Ascending aorta (tissue), 2 donors: ENCODE data around the gene NRP2. TPM values are rescaled to one million over a fixed set of nuclear protein-coding genes. Genes with fewer than 3 reads are reported as not detected.

ENCODE experiments used
- DNase-seq, 2 donors: peaks; one replicate each; pipeline ENCODE4 v3.0.0-alpha.2; 2019; ENCODE audit warnings: low spot score in 2 of 2
- H3K27ac ChIP-seq, 2 donors: fragments of 200-600 bp; sonication (generic); one replicate each; pipeline ENCODE4 v1.5.1; 2016 to 2017; ENCODE audit warnings: mild to moderate bottlenecking in 1 of 2
- H3K27me3 ChIP-seq: fragments of 200-600 bp; sonication (generic); one replicate; pipeline ENCODE4 v1.5.1; 2017
- H3K36me3 ChIP-seq, 2 donors: fragments of 200-600 bp; sonication (generic); one replicate each; pipeline ENCODE4 v1.5.1; 2016
- H3K4me1 ChIP-seq, 2 donors: fragments of 200-600 bp; sonication (generic); one replicate each; pipeline ENCODE4 v1.5.1; 2016 to 2017; ENCODE audit warnings: mild to moderate bottlenecking in 1 of 2
- H3K4me3 ChIP-seq, 2 donors: fragments of 200-600 bp; sonication (generic); one replicate each; pipeline ENCODE4 v1.5.1; 2016 to 2017; ENCODE audit warnings: mild to moderate bottlenecking in 1 of 2
- H3K9me3 ChIP-seq, 2 donors: fragments of 200-600 bp; sonication (generic); one replicate each; pipeline ENCODE4 v1.5.1; 2016
- intact Hi-C: fragments of 100-400 bp; cut with DNase I; formaldehyde crosslinking; loops from one replicate; pipeline ENCODE4 v1.15.1; 2023
- total RNA-seq: library from RNA; depleted of rRNA; stranded (reverse); fragments of >200 nt; gene quantifications from one replicate; pipeline ENCODE4 v1.1.0, GENCODE V29; 2016
- TF ChIP-seq, protein P1 (sequence below), 3 experiments: fragments of 200-600 bp in 2 of 3; fragments of 450-650 bp in 1 of 3; sonication (generic) in 2 of 3; IDR thresholded peaks; one replicate each; pipeline ENCODE4 v1.5.1; 2016 to 2019; ENCODE audit warnings: antibody characterized with exemption in 3 of 3, mild to moderate bottlenecking in 1 of 3, moderate library complexity in 1 of 3

NRP2 gene
- total RNA-seq, 1 donor from 2014 or later: 39.7 TPM

GRCh38 chr2:205781244-205781931 is 99.1 kb downstream of the NRP2 start:
- no peak overlapping the region for H3K4me3 ChIP-seq
- H3K9me3 ChIP-seq: no peaks in the 10 kb centered on the region
- H3K36me3 ChIP-seq: no peaks in the 10 kb centered on the region
- no peak for DNase-seq
- H3K27ac ChIP-seq: no peak overlapping the region
- intact Hi-C loops: loop anchor here (10.0 kb wide), 1 partner anchor 83 kb away; no protein-coding TSS in a partner anchor
- TF ChIP-seq, protein P1, sequence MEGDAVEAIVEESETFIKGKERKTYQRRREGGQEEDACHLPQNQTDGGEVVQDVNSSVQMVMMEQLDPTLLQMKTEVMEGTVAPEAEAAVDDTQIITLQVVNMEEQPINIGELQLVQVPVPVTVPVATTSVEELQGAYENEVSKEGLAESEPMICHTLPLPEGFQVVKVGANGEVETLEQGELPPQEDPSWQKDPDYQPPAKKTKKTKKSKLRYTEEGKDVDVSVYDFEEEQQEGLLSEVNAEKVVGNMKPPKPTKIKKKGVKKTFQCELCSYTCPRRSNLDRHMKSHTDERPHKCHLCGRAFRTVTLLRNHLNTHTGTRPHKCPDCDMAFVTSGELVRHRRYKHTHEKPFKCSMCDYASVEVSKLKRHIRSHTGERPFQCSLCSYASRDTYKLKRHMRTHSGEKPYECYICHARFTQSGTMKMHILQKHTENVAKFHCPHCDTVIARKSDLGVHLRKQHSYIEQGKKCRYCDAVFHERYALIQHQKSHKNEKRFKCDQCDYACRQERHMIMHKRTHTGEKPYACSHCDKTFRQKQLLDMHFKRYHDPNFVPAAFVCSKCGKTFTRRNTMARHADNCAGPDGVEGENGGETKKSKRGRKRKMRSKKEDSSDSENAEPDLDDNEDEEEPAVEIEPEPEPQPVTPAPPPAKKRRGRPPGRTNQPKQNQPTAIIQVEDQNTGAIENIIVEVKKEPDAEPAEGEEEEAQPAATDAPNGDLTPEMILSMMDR (IDR thresholded peaks at IDR 0.05): no peak
- peaks cover 0 to 4% of the 10 kb centered on the region in 2 donors for H3K4me1 ChIP-seq
- H3K27me3 ChIP-seq: no peaks in the 10 kb centered on the region

GRCh38 chr2:205782941-205783340 is 100.6 kb downstream of the NRP2 start:
- Histone ChIP-seq H3K36me3 (no peaks in the 10 kb centered on the region), H3K27ac (no peak overlapping the region), H3K9me3 (no peaks in the 10 kb centered on the region), H3K4me1 (peaks cover 0 to 4% of the 10 kb centered on the region in 2 donors), H3K27me3 (no peaks in the 10 kb centered on the region), H3K4me3 (no peak overlapping the region)
- DNase-seq: no peak
- intact Hi-C loops: loop anchor here (10.0 kb wide), 1 partner anchor 82 kb away; no protein-coding TSS in a partner anchor
- TF ChIP-seq, protein P1 (IDR thresholded peaks at IDR 0.05): no peak

DNA sequence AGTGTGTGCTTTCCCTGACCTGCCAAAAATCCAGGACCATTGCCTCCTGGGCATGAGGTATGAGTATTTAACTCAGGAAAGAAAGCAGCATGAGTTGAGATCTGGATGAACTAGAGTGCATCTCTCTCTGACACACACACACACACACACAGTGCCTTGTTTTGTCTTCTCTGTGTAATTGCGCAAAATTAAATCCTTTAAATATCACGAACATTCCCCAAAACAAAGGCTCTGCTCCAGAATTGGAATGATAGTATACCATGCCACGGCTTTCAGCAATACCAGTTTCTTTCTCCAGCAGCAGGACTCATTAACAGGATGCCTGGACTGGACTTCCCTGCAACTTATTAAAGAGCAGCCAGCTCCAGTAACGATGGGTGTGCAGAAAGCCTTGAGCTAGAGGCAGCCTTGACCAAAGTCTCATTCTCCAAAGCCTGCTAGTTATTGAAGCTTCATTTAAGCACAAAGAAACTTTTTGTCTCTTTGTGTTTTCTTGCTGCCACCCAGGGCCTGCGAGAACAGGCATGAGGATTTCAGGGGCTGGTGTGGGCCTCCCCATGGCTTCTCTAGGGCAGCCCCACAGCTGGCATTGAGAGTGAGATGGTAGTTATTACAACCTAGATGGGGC is 101.7 kb downstream of the NRP2 start:
- TF ChIP-seq, protein P1 (IDR thresholded peaks at IDR 0.05): no peak
- Histone ChIP-seq H3K27me3 (no peaks in the 10 kb centered on the region), H3K9me3 (no peaks in the 10 kb centered on the region), H3K36me3 (no peaks in the 10 kb centered on the region), H3K4me3 (no peak overlapping the region), H3K27ac (no peak overlapping the region), H3K4me1 (peaks cover 0 to 4% of the 10 kb centered on the region in 2 donors)
- intact Hi-C loops: loop anchor here (10.0 kb wide), 1 partner anchor 81 kb away; no protein-coding TSS in a partner anchor
- no peak for DNase-seq

- TF ChIP-seq, protein P1 (IDR thresholded peaks at IDR 0.05): no peak
- no peak for DNase-seq
- Histone ChIP-seq H3K36me3 (no peaks in the 10 kb centered on the region), H3K9me3 (no peaks in the 10 kb centered on the region), H3K4me3 (no peak overlapping the region), H3K27me3 (no peaks in the 10 kb centered on the region), H3K4me1 (peaks cover 0 to 4% of the 10 kb centered on the region in 2 donors), H3K27ac (no peak overlapping the region)
- intact Hi-C loops: loop anchor here (10.0 kb wide), 1 partner anchor 79 kb away; no protein-coding TSS in a partner anchor
Observed at GRCh38 chr2:205785507-205786260, 103.4 kb downstream of the NRP2 start.

- Histone ChIP-seq H3K4me1 (peaks cover 0 to 4% of the 10 kb centered on the region in 2 donors), H3K27me3 (no peaks in the 10 kb centered on the region), H3K27ac (no peak overlapping the region), H3K9me3 (no peaks in the 10 kb centered on the region), H3K36me3 (no peaks in the 10 kb centered on the region), H3K4me3 (no peak overlapping the region)
- DNase-seq: no peak
- TF ChIP-seq, protein P1 (IDR thresholded peaks at IDR 0.05): no peak
- intact Hi-C loops: loop anchor here (10.0 kb wide), 1 partner anchor 78 kb away; no protein-coding TSS in a partner anchor
Observed at GRCh38 chr2:205786976-205787375, 104.7 kb downstream of the NRP2 start.
